C4-2B (cell line): ENCODE measurements around the gene FAU.

Source experiments
- H3K27ac ChIP-seq: fragments of 450-650 bp; 2 replicates; pipeline ENCODE4 v1.5.1; 2017
- ZFX ChIP-seq: fragments of 450-650 bp; IDR thresholded peaks from 2 replicates; pipeline ENCODE4 v1.6.1; 2017
- TF ChIP-seq, protein P1 (sequence below): fragments of 450-650 bp; conservative IDR thresholded peaks from 2 replicates; pipeline ENCODE4 v1.5.1; 2017; ENCODE audit warnings: mild to moderate bottlenecking

The FAU gene

DNA sequence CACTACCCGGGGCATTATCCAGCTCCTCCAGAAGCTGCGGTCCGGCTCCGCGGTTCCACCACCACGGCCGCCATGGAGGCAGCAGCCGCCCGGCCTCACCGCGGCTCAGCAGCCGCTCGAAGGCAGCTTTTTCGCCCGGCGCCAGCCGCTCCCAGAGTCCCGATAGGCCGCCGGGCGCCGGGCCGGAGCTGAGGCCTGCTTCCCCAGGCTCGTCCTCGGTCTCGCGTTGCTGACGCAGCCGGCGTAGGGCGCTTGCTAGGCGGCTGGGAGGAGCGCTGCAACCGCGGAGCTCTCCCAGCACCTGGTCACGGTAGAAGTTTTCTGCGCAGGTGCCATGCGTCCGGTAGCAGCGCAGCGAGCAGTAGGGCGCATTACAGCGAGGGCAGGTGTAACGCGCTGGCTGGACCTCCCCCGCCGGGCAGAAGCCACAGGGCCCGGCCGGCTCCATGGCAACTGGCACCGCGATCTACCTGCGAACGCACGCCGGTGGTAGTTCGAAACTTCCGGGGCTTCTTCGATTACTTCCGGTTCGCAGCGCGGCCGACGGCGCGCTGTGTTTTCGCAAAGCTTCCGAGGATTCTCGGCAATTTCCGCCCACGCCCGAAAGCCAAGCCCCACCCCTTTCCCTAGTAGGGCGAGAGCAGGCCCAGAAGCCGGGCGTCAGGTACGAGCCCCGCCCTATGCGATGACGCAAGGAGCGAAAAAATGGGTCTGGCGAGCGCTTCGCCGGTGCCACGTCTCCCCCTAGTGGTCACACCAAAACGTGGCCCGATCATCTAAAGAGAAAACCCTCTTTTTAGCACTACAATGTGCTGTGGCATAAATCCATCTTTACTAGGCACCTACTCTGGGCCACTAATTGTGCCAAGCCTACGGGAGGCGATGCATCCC, 4.5 kb downstream of the FAU start, which contains the start of gene ZNHIT2:
TSS of gene ZNHIT2 (minus strand) at position 496 of the 891 bp plus-strand sequence. CDS start at position 448, 48 bp downstream.
- H3K27ac ChIP-seq, result peak within 1 kb of the TSS; percentile 98
- TF ChIP-seq, protein P1, sequence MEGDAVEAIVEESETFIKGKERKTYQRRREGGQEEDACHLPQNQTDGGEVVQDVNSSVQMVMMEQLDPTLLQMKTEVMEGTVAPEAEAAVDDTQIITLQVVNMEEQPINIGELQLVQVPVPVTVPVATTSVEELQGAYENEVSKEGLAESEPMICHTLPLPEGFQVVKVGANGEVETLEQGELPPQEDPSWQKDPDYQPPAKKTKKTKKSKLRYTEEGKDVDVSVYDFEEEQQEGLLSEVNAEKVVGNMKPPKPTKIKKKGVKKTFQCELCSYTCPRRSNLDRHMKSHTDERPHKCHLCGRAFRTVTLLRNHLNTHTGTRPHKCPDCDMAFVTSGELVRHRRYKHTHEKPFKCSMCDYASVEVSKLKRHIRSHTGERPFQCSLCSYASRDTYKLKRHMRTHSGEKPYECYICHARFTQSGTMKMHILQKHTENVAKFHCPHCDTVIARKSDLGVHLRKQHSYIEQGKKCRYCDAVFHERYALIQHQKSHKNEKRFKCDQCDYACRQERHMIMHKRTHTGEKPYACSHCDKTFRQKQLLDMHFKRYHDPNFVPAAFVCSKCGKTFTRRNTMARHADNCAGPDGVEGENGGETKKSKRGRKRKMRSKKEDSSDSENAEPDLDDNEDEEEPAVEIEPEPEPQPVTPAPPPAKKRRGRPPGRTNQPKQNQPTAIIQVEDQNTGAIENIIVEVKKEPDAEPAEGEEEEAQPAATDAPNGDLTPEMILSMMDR, result peak; percentile 96
- peak; percentile 100 for TF ChIP-seq ZFX

DNA sequence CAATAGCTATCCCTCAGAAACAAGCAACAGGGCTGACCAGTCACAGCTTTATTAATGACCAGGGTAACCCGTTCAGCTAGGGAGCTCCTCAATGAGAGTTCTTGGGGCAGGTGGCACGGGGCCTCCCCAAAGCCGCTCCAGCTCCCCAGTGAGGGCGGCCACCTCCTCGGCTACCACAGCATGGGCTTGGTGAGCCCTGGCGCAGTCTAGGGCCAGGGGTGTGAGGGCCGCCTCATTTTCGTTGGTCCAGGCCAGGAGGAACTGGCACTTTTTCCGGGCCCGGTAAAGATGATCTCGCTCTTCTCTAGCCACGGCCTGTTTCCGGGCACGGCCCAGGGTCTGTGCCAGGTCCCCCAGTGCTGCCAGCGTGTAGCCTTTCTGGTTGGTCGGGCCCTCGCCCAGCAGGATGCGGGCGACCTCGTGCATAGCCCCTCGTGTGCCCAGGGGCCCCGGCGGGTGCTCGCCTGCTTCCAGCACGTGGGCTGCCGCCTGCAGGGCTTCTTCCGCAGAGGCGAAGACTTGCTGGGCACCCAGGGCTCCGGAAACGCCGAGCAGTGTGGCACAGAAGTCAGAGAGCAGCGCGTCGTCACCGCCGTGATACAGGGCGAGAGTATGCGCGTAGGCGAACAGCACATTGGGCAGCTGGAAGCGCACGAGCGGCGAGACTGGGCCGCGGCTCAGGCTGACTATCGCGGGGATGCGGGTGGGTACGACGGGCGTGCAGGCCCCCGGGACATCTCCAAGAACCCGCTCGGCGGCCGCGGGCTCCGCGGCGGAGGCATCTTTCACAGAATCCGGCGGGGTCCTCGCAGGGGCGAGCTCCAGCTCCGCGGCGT, 5.3 kb downstream of the FAU start:
- peak overlapping the region; percentile 98 for H3K27ac ChIP-seq

DNA sequence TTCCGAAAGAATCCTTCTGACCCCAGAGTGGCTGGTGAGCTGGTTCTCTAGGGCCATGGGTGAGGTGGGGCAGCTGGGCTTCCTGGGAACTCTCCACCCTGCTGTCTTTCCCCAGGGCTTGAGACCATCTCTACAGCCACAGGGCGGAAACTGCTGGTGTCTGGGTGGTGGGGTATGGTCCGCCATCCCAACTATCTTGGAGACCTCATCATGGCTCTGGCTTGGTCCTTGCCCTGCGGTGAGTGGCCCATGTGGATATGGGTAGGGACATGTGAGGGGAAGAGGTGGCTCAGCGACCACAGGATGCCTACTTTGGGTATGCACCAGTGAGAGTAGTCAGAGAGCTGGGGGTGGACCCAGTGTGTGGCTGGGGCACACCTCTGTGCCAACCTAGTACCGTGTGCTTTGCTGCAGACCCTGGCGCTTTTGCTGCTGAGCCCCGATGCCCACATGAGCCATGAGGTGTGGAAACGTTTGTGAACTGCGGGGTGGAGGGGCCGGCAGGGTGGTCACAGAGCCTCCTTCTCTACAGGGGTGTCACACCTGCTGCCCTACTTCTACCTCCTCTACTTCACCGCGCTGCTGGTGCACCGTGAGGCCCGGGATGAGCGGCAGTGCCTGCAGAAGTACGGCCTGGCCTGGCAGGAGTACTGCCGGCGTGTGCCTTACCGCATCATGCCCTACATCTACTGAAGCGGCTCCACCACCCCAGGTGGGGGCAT, 6.4 kb downstream of the FAU start:
- H3K27ac ChIP-seq, result peak overlapping the region; percentile 98
- TF ChIP-seq ZFX, result no peak
- TF ChIP-seq, protein P1, result no peak

More for the DNA sequence above, 5.3 kb downstream of the FAU start:
- no peak for TF ChIP-seq ZFX
- TF ChIP-seq, protein P1, result no peak

DNA sequence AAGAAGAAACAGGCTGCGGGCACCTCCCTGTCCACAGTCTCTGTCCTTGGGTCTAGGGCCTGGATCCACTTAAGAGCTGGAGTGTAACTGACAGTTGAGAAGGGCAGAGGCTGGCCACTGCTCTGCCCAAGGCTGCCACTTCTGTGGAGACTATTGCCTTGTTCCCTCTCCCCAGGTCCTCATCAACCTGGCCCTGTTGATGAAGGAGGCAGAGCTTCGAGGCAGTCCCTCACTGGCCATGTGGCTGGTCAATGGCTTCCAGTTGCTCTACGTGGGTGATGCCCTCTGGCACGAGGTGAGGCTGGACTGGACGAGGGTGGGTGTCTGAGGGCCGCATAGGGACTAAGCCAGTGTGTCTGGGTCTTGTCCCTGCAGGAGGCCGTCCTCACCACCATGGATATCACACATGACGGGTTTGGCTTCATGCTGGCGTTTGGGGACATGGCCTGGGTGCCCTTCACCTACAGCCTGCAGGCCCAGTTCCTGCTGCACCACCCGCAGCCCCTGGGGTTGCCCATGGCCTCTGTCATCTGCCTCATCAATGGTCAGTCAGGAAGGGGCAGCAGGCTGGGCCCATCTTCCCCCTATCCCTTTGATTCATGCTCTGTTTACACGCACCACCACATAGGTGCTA, 7.3 kb downstream of the FAU start:
- no peak for TF ChIP-seq ZFX
- TF ChIP-seq, protein P1, result no peak
- peak overlapping the region; percentile 98; the same call in 1 of the 2 replicates for H3K27ac ChIP-seq

DNA sequence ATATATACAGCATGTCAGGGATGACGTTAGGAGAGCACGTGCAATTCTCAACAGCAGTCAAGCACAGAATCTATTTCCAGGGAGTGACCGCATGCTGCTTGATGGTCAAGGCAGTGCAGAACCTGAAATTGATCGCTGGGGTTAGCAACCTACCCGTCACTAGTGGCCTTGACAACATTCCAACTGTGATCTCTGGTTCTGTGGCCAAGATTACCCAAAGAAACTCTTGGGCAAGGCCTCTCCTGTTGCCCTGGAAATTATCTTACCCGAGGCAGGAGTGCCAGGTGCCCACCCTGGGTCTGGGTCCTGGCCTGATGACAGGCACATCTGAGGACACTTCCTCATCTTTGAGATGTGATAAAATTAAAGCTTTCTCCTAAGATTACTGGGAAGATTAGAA, 8.1 kb downstream of the FAU start:
- no peak overlapping the region for H3K27ac ChIP-seq
- TF ChIP-seq, protein P1, result no peak
- TF ChIP-seq ZFX, result no peak

DNA sequence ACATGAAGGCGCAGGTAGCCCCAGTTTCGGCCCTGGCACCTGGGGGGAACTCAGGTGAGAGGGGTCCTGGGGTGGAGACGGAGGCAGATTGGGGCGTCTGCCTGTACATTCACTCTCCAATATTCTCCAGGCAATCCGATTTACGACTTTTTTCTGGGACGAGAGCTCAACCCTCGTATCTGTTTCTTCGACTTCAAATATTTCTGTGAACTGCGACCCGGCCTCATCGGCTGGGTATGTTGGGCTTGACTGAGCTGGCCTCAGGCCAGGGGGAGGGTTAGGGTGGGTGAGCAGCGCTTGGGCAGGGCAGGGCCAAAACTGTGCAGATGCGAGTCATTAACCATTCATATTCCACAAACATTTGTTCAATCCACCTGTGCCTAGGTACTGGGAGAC, 8.6 kb downstream of the FAU start:
- H3K27ac ChIP-seq, result peak overlapping the region; percentile 96; the same call in 1 of the 2 replicates
- TF ChIP-seq, protein P1, result no peak
- TF ChIP-seq ZFX, result no peak
